Uterus (tissue), 2 donors: ENCODE results near the gene AATF.

ENCODE experiments used
- POLR2A ChIP-seq, 2 donors: fragments of 450-650 bp; IDR thresholded peaks; one replicate each; pipeline ENCODE4 v1.6.1; 2016; ENCODE audit warnings: antibody characterized with exemption in 2 of 2, mild to moderate bottlenecking in 1 of 2, moderate library complexity in 1 of 2
- TF ChIP-seq, protein P1 (sequence below), 4 experiments: fragments of 200-600 bp in 2 of 4; fragments of 450-650 bp in 2 of 4; sonication (generic) in 2 of 4; IDR thresholded peaks; one replicate each; pipeline ENCODE4 v1.5.1; 2016 to 2019; ENCODE audit warnings: antibody characterized with exemption in 4 of 4, mild to moderate bottlenecking in 2 of 4, moderate library complexity in 1 of 4

DNA sequence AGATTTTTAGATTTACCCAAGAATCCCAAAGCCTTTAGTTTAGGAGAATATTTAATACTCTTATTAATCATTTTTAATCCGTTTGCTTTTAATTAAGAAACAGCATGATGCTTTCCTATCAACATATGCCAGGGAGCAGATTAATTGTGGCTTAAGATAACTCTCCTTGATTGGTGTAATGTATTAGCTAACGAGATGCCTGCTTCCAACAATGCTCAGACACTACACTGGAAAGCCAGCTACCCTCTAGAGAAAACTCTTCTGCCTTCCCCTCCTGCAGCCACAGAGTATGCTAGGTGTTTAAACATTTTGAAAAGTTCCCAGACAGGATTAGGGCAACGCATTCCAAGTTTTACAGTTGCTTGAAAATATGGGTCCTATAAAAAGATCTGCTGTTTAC lies 142.2 kb downstream of the AATF start:
- TF ChIP-seq, protein P1, sequence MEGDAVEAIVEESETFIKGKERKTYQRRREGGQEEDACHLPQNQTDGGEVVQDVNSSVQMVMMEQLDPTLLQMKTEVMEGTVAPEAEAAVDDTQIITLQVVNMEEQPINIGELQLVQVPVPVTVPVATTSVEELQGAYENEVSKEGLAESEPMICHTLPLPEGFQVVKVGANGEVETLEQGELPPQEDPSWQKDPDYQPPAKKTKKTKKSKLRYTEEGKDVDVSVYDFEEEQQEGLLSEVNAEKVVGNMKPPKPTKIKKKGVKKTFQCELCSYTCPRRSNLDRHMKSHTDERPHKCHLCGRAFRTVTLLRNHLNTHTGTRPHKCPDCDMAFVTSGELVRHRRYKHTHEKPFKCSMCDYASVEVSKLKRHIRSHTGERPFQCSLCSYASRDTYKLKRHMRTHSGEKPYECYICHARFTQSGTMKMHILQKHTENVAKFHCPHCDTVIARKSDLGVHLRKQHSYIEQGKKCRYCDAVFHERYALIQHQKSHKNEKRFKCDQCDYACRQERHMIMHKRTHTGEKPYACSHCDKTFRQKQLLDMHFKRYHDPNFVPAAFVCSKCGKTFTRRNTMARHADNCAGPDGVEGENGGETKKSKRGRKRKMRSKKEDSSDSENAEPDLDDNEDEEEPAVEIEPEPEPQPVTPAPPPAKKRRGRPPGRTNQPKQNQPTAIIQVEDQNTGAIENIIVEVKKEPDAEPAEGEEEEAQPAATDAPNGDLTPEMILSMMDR (IDR thresholded peaks at IDR 0.05) = no peak
- no peak for TF ChIP-seq POLR2A (IDR thresholded peaks at IDR 0.05)
